ENCODE data around the gene UNC119. TPM values are rescaled to one million over a fixed set of nuclear protein-coding genes. Genes with fewer than 3 reads are reported as not detected.

The UNC119 gene
- total RNA-seq, 1 donor from 2014 or later, result 27.7 TPM

- Histone ChIP-seq H3K4me1 (ENCODE audit: insufficient read depth, low read length) (peaks cover 10% of the 10 kb centered on the region), H3K27me3 (ENCODE audit: insufficient read depth, low read length) (no peaks in the 10 kb centered on the region), H3K9ac (ENCODE audit: low read length) (no peak overlapping the region), H3K4me3 (ENCODE audit: insufficient read depth, low read depth, low read length) (no peak overlapping the region), H3K9me3 (ENCODE audit: insufficient read depth, low read depth, low read length) (no peaks in the 10 kb centered on the region), H4K20me1 (ENCODE audit: insufficient read depth, low read length) (peaks cover 4% of the 10 kb centered on the region), H2AFZ (ENCODE audit: low read depth, low read length) (no peak overlapping the region), H3K79me2 (ENCODE audit: insufficient read depth, low read length) (peaks cover 10% of the 10 kb centered on the region), H3K27ac (ENCODE audit: low read depth, low read length) (no peak overlapping the region), H3K36me3 (ENCODE audit: insufficient read depth, low read length) (peaks cover 21% of the 10 kb centered on the region), H3K4me2 (ENCODE audit: low read length) (no peak overlapping the region)
- Mint-ChIP-seq H3K27me3 (ENCODE audit: low read depth, unreplicated experiment) (peaks cover 7% of the 10 kb centered on the region), H3K9me3 (ENCODE audit: unreplicated experiment) (no peaks in the 10 kb centered on the region), H3K4me1 (ENCODE audit: low read depth, unreplicated experiment) (peaks cover 6% of the 10 kb centered on the region), H3K27ac (ENCODE audit: unreplicated experiment) (no peak overlapping the region), H3K36me3 (ENCODE audit: low read depth, unreplicated experiment) (peaks cover 17% of the 10 kb centered on the region), H3K4me3 (ENCODE audit: unreplicated experiment) (no peak overlapping the region)
- no peak for FAIRE-seq
- no peak for TF ChIP-seq CTCF (IDR thresholded peaks at IDR 0.05; ENCODE audit: insufficient read depth, low read depth, low read length)
- TF ChIP-seq EZH2 (IDR thresholded peaks at IDR 0.05; ENCODE audit: insufficient read depth, low read length), result no peak
- no peak for DNase-seq (ENCODE audit: low read depth)
Observed at GRCh38 chr17:28575126-28575795, 22.8 kb upstream of the UNC119 start.

- TF ChIP-seq CTCF (IDR thresholded peaks at IDR 0.05; ENCODE audit: insufficient read depth, low read depth, low read length), result no peak
- no peak for TF ChIP-seq EZH2 (IDR thresholded peaks at IDR 0.05; ENCODE audit: insufficient read depth, low read length)
- H3K4me3 Mint-ChIP-seq (ENCODE audit: unreplicated experiment), result no peak overlapping the region
- Histone ChIP-seq H3K9me3 (ENCODE audit: insufficient read depth, low read depth, low read length) (no peaks in the 10 kb centered on the region), H3K79me2 (ENCODE audit: insufficient read depth, low read length) (peaks cover 17% of the 10 kb centered on the region), H3K36me3 (ENCODE audit: insufficient read depth, low read length) (peaks cover 19% of the 10 kb centered on the region), H3K27me3 (ENCODE audit: insufficient read depth, low read length) (no peaks in the 10 kb centered on the region), H3K4me2 (ENCODE audit: low read length) (no peak overlapping the region), H4K20me1 (ENCODE audit: insufficient read depth, low read length) (peaks cover 6% of the 10 kb centered on the region), H2AFZ (ENCODE audit: low read depth, low read length) (no peak overlapping the region), H3K27ac (ENCODE audit: low read depth, low read length) (no peak overlapping the region), H3K9ac (ENCODE audit: low read length) (no peak overlapping the region), H3K4me3 (ENCODE audit: insufficient read depth, low read depth, low read length) (no peak overlapping the region), H3K4me1 (ENCODE audit: insufficient read depth, low read length) (peaks cover 14% of the 10 kb centered on the region)
- peaks cover 7% of the 10 kb centered on the region for H3K27me3 Mint-ChIP-seq (ENCODE audit: low read depth, unreplicated experiment)
- H3K9me3 Mint-ChIP-seq (ENCODE audit: unreplicated experiment), result no peaks in the 10 kb centered on the region
- peaks cover 10% of the 10 kb centered on the region for H3K4me1 Mint-ChIP-seq (ENCODE audit: low read depth, unreplicated experiment)
- H3K36me3 Mint-ChIP-seq (ENCODE audit: low read depth, unreplicated experiment), result peaks cover 13% of the 10 kb centered on the region
- no peak for FAIRE-seq
- no peak overlapping the region for H3K27ac Mint-ChIP-seq (ENCODE audit: unreplicated experiment)
- no peak for DNase-seq (ENCODE audit: low read depth)
Observed at GRCh38 chr17:28574526-28574925, 22.1 kb upstream of the UNC119 start.

GRCh38 chr17:28573966-28574480 lies 21.6 kb upstream of the UNC119 start:
- Histone ChIP-seq H3K4me1 (ENCODE audit: insufficient read depth, low read length) (peaks cover 14% of the 10 kb centered on the region), H3K4me2 (ENCODE audit: low read length) (no peak overlapping the region), H3K9me3 (ENCODE audit: insufficient read depth, low read depth, low read length) (no peaks in the 10 kb centered on the region), H3K79me2 (ENCODE audit: insufficient read depth, low read length) (peaks cover 22% of the 10 kb centered on the region), H3K9ac (ENCODE audit: low read length) (no peak overlapping the region), H3K36me3 (ENCODE audit: insufficient read depth, low read length) (peaks cover 15% of the 10 kb centered on the region), H2AFZ (ENCODE audit: low read depth, low read length) (no peak overlapping the region), H3K4me3 (ENCODE audit: insufficient read depth, low read depth, low read length) (no peak overlapping the region), H3K27me3 (ENCODE audit: insufficient read depth, low read length) (no peaks in the 10 kb centered on the region), H3K27ac (ENCODE audit: low read depth, low read length) (no peak overlapping the region), H4K20me1 (ENCODE audit: insufficient read depth, low read length) (peaks cover 11% of the 10 kb centered on the region)
- TF ChIP-seq CTCF (IDR thresholded peaks at IDR 0.05; ENCODE audit: insufficient read depth, low read depth, low read length) (no peak), EZH2 (IDR thresholded peaks at IDR 0.05; ENCODE audit: insufficient read depth, low read length) (no peak)
- no peaks in the 10 kb centered on the region for H3K9me3 Mint-ChIP-seq (ENCODE audit: unreplicated experiment)
- no peak overlapping the region for H3K4me3 Mint-ChIP-seq (ENCODE audit: unreplicated experiment)
- no peak overlapping the region for H3K27ac Mint-ChIP-seq (ENCODE audit: unreplicated experiment)
- H3K27me3 Mint-ChIP-seq (ENCODE audit: low read depth, unreplicated experiment), result peaks cover 7% of the 10 kb centered on the region
- H3K4me1 Mint-ChIP-seq (ENCODE audit: low read depth, unreplicated experiment), result peaks cover 11% of the 10 kb centered on the region
- DNase-seq (ENCODE audit: low read depth), result no peak
- peaks cover 10% of the 10 kb centered on the region for H3K36me3 Mint-ChIP-seq (ENCODE audit: low read depth, unreplicated experiment)
- no peak for FAIRE-seq
